Caco-2 (cell line): ENCODE measurements around the gene LRRTM4. TPM values are rescaled to one million over a fixed set of nuclear protein-coding genes. Genes with fewer than 3 reads are reported as not detected.

Source experiments
- BruUV-seq: library from RNA; stranded (reverse); fragments of 400-500 nt; replicated peaks from 2 replicates; lab custom pipeline; 2021; lab: Mats Ljungman, UMichigan
- CTCF ChIA-PET: fragments of 300-600 bp; sonication (Branson Sonifier 250); formaldehyde crosslinking; loops from one replicate; lab custom pipeline; 2022; ENCODE audit warnings: antibody characterized with exemption; lab: Charles Lee
- POLR2A ChIA-PET: fragments of 300-600 bp; sonication (Branson Sonifier 250); formaldehyde crosslinking; loops from one replicate; lab custom pipeline; 2022; ENCODE audit warnings: antibody characterized with exemption; lab: Charles Lee
- DNase-seq, 2 experiments: peaks; one replicate each; pipeline versions ENCODE4 v3.0.0 to v3.0.0-alpha.2; 2020 to 2022
- H3K27me3 ChIP-seq: replicated peaks from 2 replicates; pipeline ENCODE4 v1.6.0; 2011; ENCODE audit warnings: low read length; ENCODE audit not compliant: control insufficient read depth, insufficient read depth
- H3K36me3 ChIP-seq: 2 replicates; pipeline ENCODE4 v1.5.1; 2011; ENCODE audit warnings: low read length; ENCODE audit not compliant: control insufficient read depth, insufficient read depth
- H3K4me1 ChIP-seq: fragments of 250-450 bp; sonication (Bioruptor Pico); 2 replicates; pipeline ENCODE4 v1.5.1; 2020; ENCODE audit warnings: mild to moderate bottlenecking
- H3K4me3 ChIP-seq: 2 replicates; pipeline ENCODE4 v1.5.1; 2011; ENCODE audit warnings: low read depth, mild to moderate bottlenecking, control low read depth, low read length
- H3K9me3 ChIP-seq: fragments of 250-450 bp; sonication (Bioruptor Pico); 2 replicates; pipeline ENCODE4 v1.5.1; 2020; ENCODE audit warnings: mild to moderate bottlenecking, moderate library complexity
- H3K27ac Mint-ChIP-seq: one replicate; pipeline ENCODE4 v1.8.0; 2022; ENCODE audit warnings: mixed read lengths; ENCODE audit not compliant: unreplicated experiment
- H3K27me3 Mint-ChIP-seq: one replicate; pipeline ENCODE4 v1.8.0; 2022; ENCODE audit warnings: mixed read lengths; ENCODE audit not compliant: insufficient read depth, unreplicated experiment
- H3K36me3 Mint-ChIP-seq: one replicate; pipeline ENCODE4 v1.8.0; 2022; ENCODE audit warnings: mild to moderate bottlenecking, mixed read lengths; ENCODE audit not compliant: insufficient read depth, unreplicated experiment
- H3K4me1 Mint-ChIP-seq: one replicate; pipeline ENCODE4 v1.8.0; 2022; ENCODE audit warnings: low read depth, mixed read lengths; ENCODE audit not compliant: unreplicated experiment
- H3K4me3 Mint-ChIP-seq: one replicate; pipeline ENCODE4 v1.8.0; 2022; ENCODE audit warnings: mild to moderate bottlenecking, moderate library complexity, mixed read lengths; ENCODE audit not compliant: unreplicated experiment
- H3K9me3 Mint-ChIP-seq: one replicate; pipeline ENCODE4 v1.8.0; 2022; ENCODE audit warnings: mixed read lengths; ENCODE audit not compliant: unreplicated experiment
- intact Hi-C: fragments of 100-400 bp; cut with micrococcal nuclease; formaldehyde crosslinking; loops from one replicate; pipeline ENCODE4 v1.10.0; 2022; ENCODE audit not compliant: unreplicated experiment
- total RNA-seq: library from RNA; stranded (reverse); gene quantifications from 2 replicates; pipeline ENCODE4 v1.2.3, GENCODE V29; 2022
- TF ChIP-seq, protein P1 (sequence below), 2 experiments: fragments of 200-600 bp in 1 of 2; IDR thresholded peaks; 1 replicate in 1 of 2; 2 replicates in 1 of 2; pipeline versions ENCODE4 v1.5.1 to v1.8.0; 2011 to 2022; ENCODE audit warnings: antibody characterized with exemption in 1 of 2, control low read depth in 1 of 2, inconsistent platforms in 1 of 2, low read depth in 1 of 2, low read length in 1 of 2, mild to moderate bottlenecking in 1 of 2, moderate library complexity in 1 of 2; ENCODE audit not compliant: insufficient read depth in 1 of 2, severe bottlenecking in 1 of 2, unreplicated experiment in 1 of 2

Gene LRRTM4
- total RNA-seq, 1 experiment from 2014 or later = 0.32 TPM

DNA sequence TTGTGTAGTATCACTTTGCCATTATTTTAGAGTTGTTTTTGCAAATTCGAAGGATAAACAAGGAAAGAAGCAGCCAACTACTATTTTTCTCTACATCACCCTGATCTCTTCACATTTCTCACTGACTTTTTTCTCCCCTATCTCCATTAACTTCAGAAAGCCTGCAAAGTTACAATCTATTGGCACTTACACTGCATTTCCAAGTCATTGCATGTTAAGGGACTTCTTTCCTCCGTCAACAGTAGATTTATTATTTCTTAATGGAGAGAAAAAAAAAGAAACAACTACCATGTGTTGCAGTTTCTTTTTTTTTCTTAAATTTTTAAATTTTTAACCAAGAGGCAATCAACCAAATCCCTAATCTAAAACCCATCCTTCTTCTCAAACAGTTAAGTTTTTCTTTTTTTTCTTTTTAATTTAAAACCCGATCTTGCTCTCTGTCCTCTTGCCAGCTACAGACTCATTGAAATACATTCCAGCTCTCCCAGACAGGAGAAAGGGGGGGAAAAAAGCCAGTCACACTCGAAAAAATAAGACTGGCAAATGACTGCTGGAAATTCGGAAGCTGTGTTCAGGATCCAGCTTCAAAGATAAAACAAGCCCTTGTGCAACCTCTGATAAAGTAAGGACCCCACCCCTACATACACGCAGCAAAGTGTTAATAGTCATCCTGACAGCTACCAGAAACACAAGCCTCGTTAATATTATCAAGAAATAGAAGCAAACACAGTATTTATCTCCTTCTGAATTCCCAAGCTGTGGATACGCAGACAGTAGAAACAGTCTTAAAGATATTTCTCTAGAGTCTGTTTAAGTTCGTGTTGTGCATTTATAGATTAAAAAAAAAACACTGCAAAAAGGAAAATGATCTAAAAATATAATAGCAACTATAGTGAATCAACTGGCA lies 1.3 kb downstream of the LRRTM4 start:
- intact Hi-C loops = no loop called here
- Histone ChIP-seq H3K9me3 (no peaks in the 10 kb centered on the region), H3K4me1 (no peaks in the 10 kb centered on the region), H3K4me3 (no peak overlapping the region), H3K27me3 (no peaks in the 10 kb centered on the region), H3K36me3 (no peaks in the 10 kb centered on the region)
- no TSS peak for BruUV-seq
- Mint-ChIP-seq H3K27ac (no peak overlapping the region), H3K36me3 (no peaks in the 10 kb centered on the region), H3K9me3 (no peaks in the 10 kb centered on the region), H3K4me3 (no peak overlapping the region), H3K4me1 (no peaks in the 10 kb centered on the region), H3K27me3 (peaks cover 11% of the 10 kb centered on the region)
- no peak for DNase-seq
- POLR2A ChIA-PET = no interaction called here
- TF ChIP-seq, protein P1, sequence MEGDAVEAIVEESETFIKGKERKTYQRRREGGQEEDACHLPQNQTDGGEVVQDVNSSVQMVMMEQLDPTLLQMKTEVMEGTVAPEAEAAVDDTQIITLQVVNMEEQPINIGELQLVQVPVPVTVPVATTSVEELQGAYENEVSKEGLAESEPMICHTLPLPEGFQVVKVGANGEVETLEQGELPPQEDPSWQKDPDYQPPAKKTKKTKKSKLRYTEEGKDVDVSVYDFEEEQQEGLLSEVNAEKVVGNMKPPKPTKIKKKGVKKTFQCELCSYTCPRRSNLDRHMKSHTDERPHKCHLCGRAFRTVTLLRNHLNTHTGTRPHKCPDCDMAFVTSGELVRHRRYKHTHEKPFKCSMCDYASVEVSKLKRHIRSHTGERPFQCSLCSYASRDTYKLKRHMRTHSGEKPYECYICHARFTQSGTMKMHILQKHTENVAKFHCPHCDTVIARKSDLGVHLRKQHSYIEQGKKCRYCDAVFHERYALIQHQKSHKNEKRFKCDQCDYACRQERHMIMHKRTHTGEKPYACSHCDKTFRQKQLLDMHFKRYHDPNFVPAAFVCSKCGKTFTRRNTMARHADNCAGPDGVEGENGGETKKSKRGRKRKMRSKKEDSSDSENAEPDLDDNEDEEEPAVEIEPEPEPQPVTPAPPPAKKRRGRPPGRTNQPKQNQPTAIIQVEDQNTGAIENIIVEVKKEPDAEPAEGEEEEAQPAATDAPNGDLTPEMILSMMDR (IDR thresholded peaks at IDR 0.05; ENCODE audit: insufficient read depth in 1 of 2, low read depth in 1 of 2, low read length in 1 of 2, severe bottlenecking in 1 of 2, unreplicated experiment in 1 of 2) = no peak
- CTCF ChIA-PET = interaction anchor here (0.5 kb wide), 1 partner anchor 1478 kb away, joined by 3 read pairs; no protein-coding TSS in a partner anchor

DNA sequence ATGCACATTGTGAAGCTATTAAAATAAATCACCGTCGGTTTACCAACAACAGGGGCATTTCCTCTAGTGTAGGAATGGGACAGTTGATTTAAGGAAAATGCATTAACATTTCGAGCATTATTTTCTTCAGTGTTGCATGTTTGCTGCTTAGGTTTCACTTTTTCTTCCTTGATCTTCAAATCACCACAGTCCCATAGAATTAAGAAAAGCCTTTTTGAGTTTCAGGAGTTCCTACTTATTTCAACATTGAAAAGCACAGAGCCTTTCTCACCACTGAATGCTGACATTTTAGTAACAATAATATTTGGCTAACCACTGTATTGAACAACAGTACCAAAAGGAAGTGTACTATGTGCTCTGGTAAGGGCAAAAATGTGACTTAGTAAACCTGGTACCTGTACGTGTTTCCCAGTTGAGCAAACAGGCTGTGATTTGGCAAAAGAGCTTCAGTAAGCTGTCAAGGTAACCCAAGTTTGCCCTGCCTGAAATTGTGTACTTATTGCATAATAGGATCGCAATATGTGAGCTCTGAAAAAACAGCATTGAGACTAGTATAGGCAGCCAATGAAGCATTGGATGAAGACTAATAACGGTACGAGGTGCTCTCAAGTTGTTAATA lies 2.2 kb downstream of the LRRTM4 start:
- no peaks in the 10 kb centered on the region for H3K9me3 Mint-ChIP-seq
- intact Hi-C loops = no loop called here
- CTCF ChIA-PET = no interaction called here
- no peak overlapping the region for H3K4me3 Mint-ChIP-seq
- no peak overlapping the region for H3K27ac Mint-ChIP-seq
- H3K4me3 ChIP-seq = no peak overlapping the region
- POLR2A ChIA-PET = no interaction called here
- H3K9me3 ChIP-seq = no peaks in the 10 kb centered on the region
- no peak for DNase-seq
- no peaks in the 10 kb centered on the region for H3K4me1 Mint-ChIP-seq
- H3K36me3 Mint-ChIP-seq = no peaks in the 10 kb centered on the region
- no peaks in the 10 kb centered on the region for H3K4me1 ChIP-seq
- BruUV-seq = no TSS peak
- no peaks in the 10 kb centered on the region for H3K27me3 ChIP-seq
- H3K36me3 ChIP-seq = no peaks in the 10 kb centered on the region
- TF ChIP-seq, protein P1 (IDR thresholded peaks at IDR 0.05; ENCODE audit: insufficient read depth in 1 of 2, low read depth in 1 of 2, low read length in 1 of 2, severe bottlenecking in 1 of 2, unreplicated experiment in 1 of 2) = no peak
- H3K27me3 Mint-ChIP-seq = peaks cover 11% of the 10 kb centered on the region

DNA sequence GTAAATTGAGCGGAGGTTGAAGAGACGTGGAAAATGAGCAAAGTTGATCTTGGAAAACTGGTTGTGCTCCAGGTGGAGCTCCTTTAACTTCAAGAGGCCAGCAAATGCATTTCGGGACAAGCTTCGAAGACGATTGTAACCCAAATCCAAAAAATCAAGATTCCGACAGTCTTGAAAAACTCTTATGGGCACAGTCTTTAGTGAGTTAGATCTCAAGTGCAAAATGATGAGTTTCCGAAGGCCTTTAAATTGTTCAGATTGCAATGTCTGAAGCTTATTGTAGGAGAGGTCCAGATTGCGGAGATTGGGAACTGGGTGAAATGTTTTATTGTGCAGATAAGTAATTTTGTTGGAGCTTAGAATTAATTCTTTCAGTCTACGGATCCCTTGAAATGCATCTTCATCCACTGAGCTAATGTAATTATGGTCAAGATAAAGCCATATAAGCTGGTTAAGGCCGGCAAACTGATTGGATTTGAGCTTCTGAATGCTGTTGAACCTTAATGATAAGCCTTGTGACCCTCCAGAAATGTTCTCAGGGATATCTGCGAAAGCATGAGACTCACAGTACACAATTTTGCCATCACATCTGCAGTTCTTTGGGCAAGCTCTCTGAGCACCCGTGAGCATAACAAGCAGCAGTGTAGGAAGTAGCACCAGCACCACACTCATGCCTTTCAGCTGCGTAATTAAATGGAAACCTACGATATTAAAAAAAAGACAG lies 2.9 kb downstream of the LRRTM4 start:
- Histone ChIP-seq H3K4me1 (no peaks in the 10 kb centered on the region), H3K9me3 (no peaks in the 10 kb centered on the region), H3K27me3 (no peaks in the 10 kb centered on the region), H3K36me3 (no peaks in the 10 kb centered on the region), H3K4me3 (no peak overlapping the region)
- H3K27ac Mint-ChIP-seq = no peak overlapping the region
- no TSS peak for BruUV-seq
- peaks cover 11% of the 10 kb centered on the region for H3K27me3 Mint-ChIP-seq
- H3K36me3 Mint-ChIP-seq = no peaks in the 10 kb centered on the region
- ChIA-PET CTCF (no interaction called here), POLR2A (no interaction called here)
- TF ChIP-seq, protein P1 (IDR thresholded peaks at IDR 0.05; ENCODE audit: insufficient read depth in 1 of 2, low read depth in 1 of 2, low read length in 1 of 2, severe bottlenecking in 1 of 2, unreplicated experiment in 1 of 2) = no peak
- intact Hi-C loops = no loop called here
- H3K4me1 Mint-ChIP-seq = no peaks in the 10 kb centered on the region
- no peak overlapping the region for H3K4me3 Mint-ChIP-seq
- no peaks in the 10 kb centered on the region for H3K9me3 Mint-ChIP-seq
- DNase-seq = no peak
